ENCODE results near the gene CADM4. TPM values are rescaled to one million over a fixed set of nuclear protein-coding genes. Genes with fewer than 3 reads are reported as not detected.
A peak's percentile ranks its signal among the peaks of the same experiment; 100 is the strongest.

The CADM4 gene
- 5.6 to 7.1 TPM (median 6.1 TPM) in 3 replicates for total RNA-seq
- long read RNA-seq, partial matches to known transcripts: 0 of 1 reads
- long read RNA-seq, other reads (novel, unspliced or antisense): 1 of 1 reads

- TF ChIP-seq CTCF (IDR thresholded peaks at IDR 0.05): no peak
- H3K27me3 Mint-ChIP-seq (ENCODE audit: low read depth): peaks cover 15% of the 10 kb centered on the region
- peak within 1 kb of the TSS; percentile 32 for H3K27ac Mint-ChIP-seq (ENCODE audit: unreplicated experiment)
- no peak for DNase-seq (ENCODE audit: low spot score)
- H3K36me3 Mint-ChIP-seq (ENCODE audit: low read depth): no peaks in the 10 kb centered on the region
- H3K9me3 Mint-ChIP-seq (ENCODE audit: low read depth): no peaks in the 10 kb centered on the region
- H3K4me3 Mint-ChIP-seq (ENCODE audit: unreplicated experiment): peak within 1 kb of the TSS; percentile 74
- H3K4me1 Mint-ChIP-seq (ENCODE audit: low read depth): peaks cover 22% of the 10 kb centered on the region
These were observed at the start of gene CADM4 for GRCh38 chr19:43639519-43640423. Gene CADM4 (minus strand): TSS chr19:43639850. CDS start chr19:43639790, 60 bp downstream.

GRCh38 chr19:43688059-43688701 is 48.5 kb upstream of the CADM4 start:
- Mint-ChIP-seq H3K27me3 (ENCODE audit: low read depth) (peaks cover 4% of the 10 kb centered on the region), H3K9me3 (ENCODE audit: low read depth) (peaks cover 20% of the 10 kb centered on the region), H3K36me3 (ENCODE audit: low read depth) (peaks cover 2% of the 10 kb centered on the region), H3K4me3 (ENCODE audit: unreplicated experiment) (no peak overlapping the region), H3K27ac (ENCODE audit: unreplicated experiment) (no peak overlapping the region), H3K4me1 (ENCODE audit: low read depth) (no peaks in the 10 kb centered on the region)
- no peak for DNase-seq (ENCODE audit: low spot score)
- no peak for TF ChIP-seq CTCF (IDR thresholded peaks at IDR 0.05)

GRCh38 chr19:43687660-43687997 is 48.0 kb upstream of the CADM4 start:
- peaks cover 2% of the 10 kb centered on the region for H3K36me3 Mint-ChIP-seq (ENCODE audit: low read depth)
- no peak for DNase-seq (ENCODE audit: low spot score)
- H3K27me3 Mint-ChIP-seq (ENCODE audit: low read depth): peaks cover 2% of the 10 kb centered on the region
- H3K4me3 Mint-ChIP-seq (ENCODE audit: unreplicated experiment): no peak overlapping the region
- no peaks in the 10 kb centered on the region for H3K4me1 Mint-ChIP-seq (ENCODE audit: low read depth)
- TF ChIP-seq CTCF (IDR thresholded peaks at IDR 0.05): no peak
- no peak overlapping the region for H3K27ac Mint-ChIP-seq (ENCODE audit: unreplicated experiment)
- peaks cover 20% of the 10 kb centered on the region for H3K9me3 Mint-ChIP-seq (ENCODE audit: low read depth)

GRCh38 chr19:43684326-43684725 is 44.7 kb upstream of the CADM4 start:
- no peaks in the 10 kb centered on the region for H3K27me3 Mint-ChIP-seq (ENCODE audit: low read depth)
- no peaks in the 10 kb centered on the region for H3K36me3 Mint-ChIP-seq (ENCODE audit: low read depth)
- no peak for TF ChIP-seq CTCF (IDR thresholded peaks at IDR 0.05)
- DNase-seq (ENCODE audit: low spot score): no peak
- H3K27ac Mint-ChIP-seq (ENCODE audit: unreplicated experiment): no peak overlapping the region
- H3K4me3 Mint-ChIP-seq (ENCODE audit: unreplicated experiment): no peak overlapping the region
- H3K4me1 Mint-ChIP-seq (ENCODE audit: low read depth): no peaks in the 10 kb centered on the region
- H3K9me3 Mint-ChIP-seq (ENCODE audit: low read depth): no peaks in the 10 kb centered on the region

- Mint-ChIP-seq H3K9me3 (ENCODE audit: low read depth) (no peaks in the 10 kb centered on the region), H3K4me3 (ENCODE audit: unreplicated experiment) (no peak overlapping the region), H3K27me3 (ENCODE audit: low read depth) (no peaks in the 10 kb centered on the region), H3K36me3 (ENCODE audit: low read depth) (no peaks in the 10 kb centered on the region), H3K4me1 (ENCODE audit: low read depth) (no peaks in the 10 kb centered on the region), H3K27ac (ENCODE audit: unreplicated experiment) (no peak overlapping the region)
- DNase-seq (ENCODE audit: low spot score): no peak
- no peak for TF ChIP-seq CTCF (IDR thresholded peaks at IDR 0.05)
These were observed 44.3 kb upstream of the CADM4 start for GRCh38 chr19:43683905-43684304.

All from chondrocyte (in vitro differentiated cells).